Thyroid gland (tissue), 4 donors: ENCODE results near the gene SMARCA4. TPM values are rescaled to one million over a fixed set of nuclear protein-coding genes. Genes with fewer than 3 reads are reported as not detected.
"Not testable (repeated sequence)": the region's sequence is repeated elsewhere in the genome, so short reads cannot be mapped to it uniquely, and the experiment has no call there.

Source experiments
- DNase-seq, 2 donors: peaks; one replicate each; pipeline ENCODE4 v3.0.0-alpha.2; 2019
- H3K27ac ChIP-seq, 3 donors: fragments of 200-600 bp; sonication (generic); 1 replicate in 2 of 3; 2 replicates in 1 of 3; pipeline ENCODE4 v1.5.1; 2016 to 2019; ENCODE audit warnings: mild to moderate bottlenecking in 1 of 3, moderate library complexity in 1 of 3
- H3K27me3 ChIP-seq: fragments of 200-600 bp; sonication (generic); one replicate; pipeline ENCODE4 v1.5.1; 2019
- H3K36me3 ChIP-seq, 2 donors: fragments of 200-600 bp; sonication (generic); one replicate each; pipeline ENCODE4 v1.5.1; 2016 to 2019
- H3K4me1 ChIP-seq, 2 donors: fragments of 200-600 bp; sonication (generic); one replicate each; pipeline ENCODE4 v1.5.1; 2017 to 2019
- H3K4me3 ChIP-seq, 3 donors: fragments of 200-600 bp; sonication (generic); replicated peaks in 1 of 3; 1 replicate in 2 of 3; 2 replicates in 1 of 3; pipeline ENCODE4 v1.5.1; 2016; ENCODE audit warnings: mild to moderate bottlenecking in 1 of 3
- H3K9me3 ChIP-seq: fragments of 200-600 bp; sonication (generic); one replicate; pipeline ENCODE4 v1.5.1; 2017
- CTCF ChIP-seq, 6 experiments: fragments of 200-600 bp in 3 of 6; fragments of 450-650 bp in 3 of 6; sonication (generic) in 3 of 6; IDR thresholded peaks; one replicate each; pipeline ENCODE4 v1.5.1; 2016 to 2019; ENCODE audit warnings: antibody characterized with exemption in 6 of 6, mild to moderate bottlenecking in 2 of 6, inconsistent platforms in 1 of 6, moderate library complexity in 1 of 6
- POLR2A ChIP-seq, 2 donors: fragments of 450-650 bp; IDR thresholded peaks; one replicate each; pipeline ENCODE4 v1.6.1; 2017; ENCODE audit warnings: antibody characterized with exemption in 2 of 2, mild to moderate bottlenecking in 2 of 2, moderate library complexity in 1 of 2
- WGBS, 2 donors: methylation state at CpG; one replicate each; pipeline ENCODE4 v1.1.5; 2017; 5-methylcytosine and 5-hydroxymethylcytosine counted together
- intact Hi-C: fragments of 100-400 bp; cut with DNase I; formaldehyde crosslinking; loops from one replicate; pipeline ENCODE4 v1.15.1; 2023
- total RNA-seq, 4 donors: library from RNA; depleted of rRNA; stranded (reverse); fragments of >200 nt; gene quantifications; one replicate each; pipeline ENCODE4 v1.2.3, GENCODE V29; 2016

Gene SMARCA4
- total RNA-seq, 4 donors from 2014 or later = 49.4 to 108 (median 89.0) TPM

GRCh38 chr19:10987571-10988297 lies 26.9 kb downstream of the SMARCA4 start:
- Histone ChIP-seq H3K4me1 (no peaks in the 10 kb centered on the region), H3K9me3 (no peaks in the 10 kb centered on the region), H3K4me3 (no peak overlapping the region), H3K27me3 (no peaks in the 10 kb centered on the region), H3K27ac (no peak overlapping the region), H3K36me3 (peaks cover 39 to 65% of the 10 kb centered on the region in 2 donors)
- no peak for TF ChIP-seq CTCF (IDR thresholded peaks at IDR 0.05)
- no peak for TF ChIP-seq POLR2A (IDR thresholded peaks at IDR 0.05)
- DNase-seq = no peak
- 96 to 97% methylated on average over 13 to 23 of the region's 32 CpGs for WGBS, 2 donors
- intact Hi-C loops = no loop called here

- Histone ChIP-seq H3K27ac (no peak overlapping the region), H3K9me3 (no peaks in the 10 kb centered on the region), H3K36me3 (peaks cover 39 to 65% of the 10 kb centered on the region in 2 donors), H3K27me3 (no peaks in the 10 kb centered on the region), H3K4me3 (no peak overlapping the region), H3K4me1 (no peaks in the 10 kb centered on the region)
- intact Hi-C loops = no loop called here
- TF ChIP-seq POLR2A (IDR thresholded peaks at IDR 0.05) = no peak
- TF ChIP-seq CTCF (IDR thresholded peaks at IDR 0.05) = no peak
- DNase-seq = no peak
- 93 to 98% methylated on average over 2 of the region's 2 CpGs for WGBS, 2 donors
These were observed 27.6 kb downstream of the SMARCA4 start for GRCh38 chr19:10988380-10988779.

DNA sequence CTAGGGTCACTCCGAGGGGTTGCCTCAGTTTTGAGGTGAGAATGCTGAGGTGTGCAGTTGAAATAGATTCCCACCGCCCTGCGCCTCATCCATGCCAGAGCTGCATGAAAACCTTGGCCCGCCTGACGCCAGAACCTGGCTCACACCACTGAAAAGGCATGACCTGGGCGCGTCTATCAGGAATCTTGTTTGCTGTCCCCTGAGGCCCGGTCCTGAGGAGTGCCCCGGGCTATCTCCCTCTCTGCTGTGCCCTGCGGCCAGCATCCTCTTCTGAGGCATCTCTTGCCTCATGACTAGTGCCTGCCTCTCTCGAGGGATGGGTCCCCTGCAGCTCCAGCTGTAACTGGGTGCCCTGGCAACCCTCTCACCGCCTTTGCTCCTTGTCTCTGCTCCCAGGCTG lies 28.1 kb downstream of the SMARCA4 start:
- no peaks in the 10 kb centered on the region for H3K4me1 ChIP-seq
- peaks cover 39 to 65% of the 10 kb centered on the region in 2 donors for H3K36me3 ChIP-seq
- intact Hi-C loops = no loop called here
- TF ChIP-seq POLR2A (IDR thresholded peaks at IDR 0.05) (no peak), CTCF (IDR thresholded peaks at IDR 0.05) (no peak)
- H3K4me3 ChIP-seq = no peak overlapping the region
- H3K27ac ChIP-seq = no peak overlapping the region
- no peaks in the 10 kb centered on the region for H3K27me3 ChIP-seq
- no peaks in the 10 kb centered on the region for H3K9me3 ChIP-seq
- 92 to 96% methylated on average over 12 of the region's 12 CpGs for WGBS, 2 donors
- DNase-seq = no peak

DNA sequence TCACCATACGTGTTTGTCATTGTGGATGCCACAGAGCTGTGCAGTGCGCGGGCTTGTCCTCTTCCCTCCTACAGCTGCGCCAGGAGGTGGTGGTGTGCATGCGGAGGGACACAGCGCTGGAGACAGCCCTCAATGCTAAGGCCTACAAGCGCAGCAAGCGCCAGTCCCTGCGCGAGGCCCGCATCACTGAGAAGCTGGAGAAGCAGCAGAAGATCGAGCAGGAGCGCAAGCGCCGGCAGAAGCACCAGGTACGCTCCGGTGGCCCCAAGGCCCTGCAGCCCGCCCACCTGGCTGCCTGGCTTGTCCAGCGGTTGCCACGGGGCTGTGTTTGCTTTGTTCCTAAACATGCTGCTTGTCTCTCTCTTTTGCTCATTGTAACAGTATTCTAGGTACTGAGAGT lies 30.2 kb downstream of the SMARCA4 start:
- Histone ChIP-seq H3K27me3 (no peaks in the 10 kb centered on the region), H3K36me3 (peaks cover 53 to 63% of the 10 kb centered on the region in 2 donors), H3K9me3 (no peaks in the 10 kb centered on the region), H3K4me3 (no peak overlapping the region), H3K27ac (no peak overlapping the region), H3K4me1 (no peaks in the 10 kb centered on the region)
- TF ChIP-seq POLR2A (IDR thresholded peaks at IDR 0.05) = no peak
- TF ChIP-seq CTCF (IDR thresholded peaks at IDR 0.05) = no peak
- 91 to 97% methylated on average over 9 to 17 of the region's 20 CpGs for WGBS, 2 donors
- DNase-seq = no peak
- intact Hi-C loops = no loop called here

- DNase-seq = no peak
- Histone ChIP-seq H3K27me3 (no peaks in the 10 kb centered on the region), H3K4me1 (no peaks in the 10 kb centered on the region), H3K27ac (no peak overlapping the region), H3K9me3 (no peaks in the 10 kb centered on the region), H3K36me3 (peaks cover 53 to 63% of the 10 kb centered on the region in 2 donors), H3K4me3 (no peak overlapping the region)
- TF ChIP-seq POLR2A (IDR thresholded peaks at IDR 0.05) = no peak
- no peak for TF ChIP-seq CTCF (IDR thresholded peaks at IDR 0.05)
- intact Hi-C loops = no loop called here
- 92 to 97% methylated on average over 9 of the region's 9 CpGs for WGBS, 2 donors
These were observed 30.8 kb downstream of the SMARCA4 start for GRCh38 chr19:10991521-10992081.

- H3K4me1 ChIP-seq, H3K27me3 ChIP-seq, H3K4me3 ChIP-seq, H3K9me3 ChIP-seq, H3K27ac ChIP-seq, DNase-seq, intact Hi-C loops: not testable (repeated sequence)
- peaks cover 57 to 62% of the 10 kb centered on the region in 2 donors for H3K36me3 ChIP-seq
- 88 to 90% methylated on average over 6 of the region's 6 CpGs for WGBS, 2 donors
These were observed 31.3 kb downstream of the SMARCA4 start for GRCh38 chr19:10992174-10992573.
